H1 (cell line): ENCODE measurements around the gene ITGA5. TPM values are rescaled to one million over a fixed set of nuclear protein-coding genes. Genes with fewer than 3 reads are reported as not detected.
A peak's percentile ranks its signal among the peaks of the same experiment; 100 is the strongest.

Experiments used
- BACH1 ChIP-seq: IDR thresholded peaks from 2 replicates; pipeline ENCODE4 v1.6.1; 2012; ENCODE audit warnings: low read length, improper control_type of control experiment
- BCL11A ChIP-seq, 2 experiments: IDR thresholded peaks; one replicate each; pipeline ENCODE4 v1.6.1; 2011; ENCODE audit warnings: low read depth in 2 of 2, low read length in 2 of 2, mild to moderate bottlenecking in 2 of 2
- BRCA1 ChIP-seq: IDR thresholded peaks from 2 replicates; pipeline ENCODE4 v1.6.1; 2012; ENCODE audit warnings: low read depth, low read length, improper control_type of control experiment
- CEBPB ChIP-seq: IDR thresholded peaks from 2 replicates; pipeline ENCODE4 v1.6.1; 2012; ENCODE audit warnings: low read depth, low read length
- FOSL1 ChIP-seq: IDR thresholded peaks from 2 replicates; pipeline ENCODE4 v1.6.1; 2011; ENCODE audit warnings: mild to moderate bottlenecking, low read depth, low read length, moderate library complexity; ENCODE audit not compliant: insufficient read depth
- HDAC2 ChIP-seq, 2 experiments: fragments of 300-600 bp in 1 of 2; sonication (generic) in 1 of 2; IDR thresholded peaks; 2 replicates each; pipeline ENCODE4 v1.6.1; 2011 to 2012; ENCODE audit warnings: low read depth in 2 of 2, low read length in 2 of 2, mild to moderate bottlenecking in 2 of 2, moderate library complexity in 2 of 2, borderline replicate concordance in 1 of 2, inconsistent platforms in 1 of 2
- HDAC6 ChIP-seq: IDR thresholded peaks from one replicate; pipeline ENCODE4 v1.7.1; 2012; ENCODE audit warnings: low read depth, mild to moderate bottlenecking, inconsistent platforms, low read length, moderate library complexity
- JUND ChIP-seq: IDR thresholded peaks from 2 replicates; pipeline ENCODE4 v1.6.1; 2011; ENCODE audit warnings: mild to moderate bottlenecking, improper control_type of control experiment, low read length
- KDM4A ChIP-seq: IDR thresholded peaks from one replicate; pipeline ENCODE4 v1.7.1; 2012; ENCODE audit warnings: low read depth, mild to moderate bottlenecking, moderate library complexity, low read length, inconsistent platforms; ENCODE audit not compliant: severe bottlenecking
- MAX ChIP-seq: IDR thresholded peaks from 2 replicates; pipeline ENCODE4 v1.6.1; 2012; ENCODE audit warnings: inconsistent platforms
- NRF1 ChIP-seq: IDR thresholded peaks from 2 replicates; pipeline ENCODE4 v1.6.1; 2011; ENCODE audit warnings: mild to moderate bottlenecking, low read depth, low read length, improper control_type of control experiment
- PHF8 ChIP-seq: fragments of 200-600 bp; sonication (generic); conservative IDR thresholded peaks from 2 replicates; pipeline ENCODE4 v1.7.1; 2012; ENCODE audit warnings: low read depth, mild to moderate bottlenecking, inconsistent platforms, low read length, moderate library complexity
- POLR2A ChIP-seq, 2 experiments: IDR thresholded peaks; 1 replicate in 1 of 2; 2 replicates in 1 of 2; pipeline ENCODE4 v1.6.1; 2011; ENCODE audit warnings: low read depth in 2 of 2, low read length in 2 of 2, mild to moderate bottlenecking in 2 of 2; ENCODE audit errors: control extremely low read depth in 1 of 2
- RBBP5 ChIP-seq: IDR thresholded peaks from 2 replicates; pipeline ENCODE4 v1.7.1; 2012; ENCODE audit warnings: low read depth, mild to moderate bottlenecking, inconsistent platforms, low read length, moderate library complexity, borderline replicate concordance
- RXRA ChIP-seq: IDR thresholded peaks from 2 replicates; pipeline ENCODE4 v1.6.1; 2011; ENCODE audit warnings: low read depth, mild to moderate bottlenecking, low read length, moderate library complexity; ENCODE audit not compliant: insufficient read depth
- SIN3A ChIP-seq, 2 experiments: IDR thresholded peaks in 1 of 2; conservative IDR thresholded peaks in 1 of 2; 2 replicates each; pipeline ENCODE4 v1.6.1; 2011 to 2012; ENCODE audit warnings: low read length in 2 of 2, improper control_type of control experiment in 1 of 2, low read depth in 1 of 2, mild to moderate bottlenecking in 1 of 2
- SIRT6 ChIP-seq: IDR thresholded peaks from one replicate; pipeline ENCODE4 v1.7.1; 2012; ENCODE audit warnings: low read length, inconsistent platforms
- SP2 ChIP-seq: IDR thresholded peaks from 2 replicates; pipeline ENCODE4 v1.6.1; 2012; ENCODE audit warnings: mild to moderate bottlenecking, low read length, inconsistent platforms
- TAF1 ChIP-seq: IDR thresholded peaks from 2 replicates; pipeline ENCODE4 v1.6.1; 2011; ENCODE audit warnings: mild to moderate bottlenecking, low read depth, low read length
- TAF7 ChIP-seq: optimal IDR thresholded peaks from 2 replicates; pipeline ENCODE3; 2011; ENCODE audit warnings: low read depth, mild to moderate bottlenecking, inconsistent platforms, low read length, moderate library complexity, borderline replicate concordance
- TBP ChIP-seq: IDR thresholded peaks from 2 replicates; pipeline ENCODE4 v1.6.1; 2011; ENCODE audit warnings: low read depth, low read length, improper control_type of control experiment
- TCF12 ChIP-seq: IDR thresholded peaks from 2 replicates; pipeline ENCODE4 v1.6.1; 2011; ENCODE audit warnings: low read depth, mild to moderate bottlenecking, low read length
- TEAD4 ChIP-seq: IDR thresholded peaks from 2 replicates; pipeline ENCODE4 v1.6.1; 2012; ENCODE audit warnings: low read depth, low read length, inconsistent platforms, mixed read lengths
- YY1 ChIP-seq: IDR thresholded peaks from 2 replicates; pipeline ENCODE4 v1.6.1; 2011; ENCODE audit warnings: low read depth, mild to moderate bottlenecking, low read length
- polyA plus RNA-seq, 7 experiments: library from polyadenylated mRNA; depleted of rRNA in 3 of 7; stranded (reverse) in 5 of 7; unstranded in 2 of 7; fragments of >200 nt in 5 of 7; fragments of 200-250 nt in 2 of 7; gene quantifications; 1 replicate in 5 of 7; 2 replicates in 1 of 7; 4 replicates in 1 of 7; pipeline versions ENCODE4 v1.2.1 to v1.2.3, GENCODE V29; 2011 to 2013; ENCODE audit warnings: missing spikeins in 2 of 7, mixed read lengths in 2 of 7
- total RNA-seq: library from RNA; stranded (reverse); fragmentation: NEBNext Ultra II Directional; extraction: Animal tissue kit (Norgen Biotek cat#: 25700); gene quantifications from 2 replicates; pipeline ENCODE4 v1.2.1, GENCODE V29; 2021
- TF ChIP-seq, protein P1 (sequence below): IDR thresholded peaks from 2 replicates; pipeline ENCODE4 v1.6.1; 2012; ENCODE audit warnings: inconsistent platforms

ITGA5 gene
- total and polyA plus RNA-seq, 2 of the 8 experiments (the other 6 are each of a cell fraction or from before 2014, with no cell fraction given) = 11.6 to 19.4 TPM

DNA sequence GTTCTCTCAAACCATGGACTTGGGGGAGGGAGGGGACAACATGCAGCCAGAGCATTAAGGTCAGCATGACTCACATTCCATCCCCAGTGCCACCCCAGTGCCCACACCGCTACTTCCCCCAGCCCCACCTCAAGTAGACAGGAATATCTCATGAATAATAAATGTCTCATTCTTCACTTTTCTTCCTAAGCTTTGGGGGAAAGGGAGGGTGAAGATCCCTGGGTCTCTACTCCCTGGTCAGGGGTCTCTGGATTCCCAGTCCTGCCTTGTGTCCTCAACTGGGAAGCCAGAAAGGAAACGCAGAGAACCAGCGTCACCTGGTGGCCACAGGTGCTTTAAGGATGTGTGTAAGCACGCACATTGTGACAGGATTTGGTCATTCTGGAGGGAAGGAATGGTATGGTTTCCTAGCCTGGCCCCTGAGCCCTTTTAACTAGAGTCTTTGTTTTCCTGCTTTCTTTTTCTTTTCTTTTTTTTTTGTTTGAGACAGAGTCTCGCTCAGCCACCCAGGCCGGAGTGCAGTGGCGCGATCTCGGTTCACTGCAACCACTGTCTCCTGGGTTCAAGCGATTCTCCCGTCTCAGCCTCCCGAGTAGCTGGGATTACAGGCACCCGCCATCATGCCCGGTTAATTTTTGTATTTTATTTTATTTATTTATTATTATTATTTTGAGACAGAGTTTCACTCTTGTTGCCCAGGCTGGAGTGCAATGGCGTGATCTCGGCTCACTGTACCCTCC is 58.2 kb downstream of the ITGA5 start (continued):
- TF ChIP-seq MAX = peak; percentile 72
- 0 out of 2 replicates have a peak, but pooled peaks have one; percentile 15 for TF ChIP-seq TEAD4
- TF ChIP-seq POLR2A (IDR thresholded peaks at IDR 0.05; ENCODE audit: control extremely low read depth in 1 of 2, low read depth in 2 of 2, low read length in 2 of 2) = no peak
- no peak for TF ChIP-seq RBBP5
- TF ChIP-seq BRCA1 = no peak
- TF ChIP-seq BACH1 = no peak
- no peak for TF ChIP-seq KDM4A
- no peak for TF ChIP-seq HDAC6
- TF ChIP-seq BCL11A (IDR thresholded peaks at IDR 0.05; ENCODE audit: low read depth in 2 of 2, low read length in 2 of 2) = no peak
- TF ChIP-seq TBP = no peak
- TF ChIP-seq HDAC2 (IDR thresholded peaks at IDR 0.05; ENCODE audit: borderline replicate concordance in 1 of 2, low read depth in 2 of 2, low read length in 2 of 2) = no peak
- peak in 1 of 2 experiments; percentile 78; a peak in 2 of 4 replicates for TF ChIP-seq SIN3A (conservative IDR thresholded peaks at IDR 0.05 in 1 of 2, IDR thresholded peaks at IDR 0.05 in 1 of 2; ENCODE audit: low read depth in 1 of 2, low read length in 2 of 2)
- TF ChIP-seq, protein P1, sequence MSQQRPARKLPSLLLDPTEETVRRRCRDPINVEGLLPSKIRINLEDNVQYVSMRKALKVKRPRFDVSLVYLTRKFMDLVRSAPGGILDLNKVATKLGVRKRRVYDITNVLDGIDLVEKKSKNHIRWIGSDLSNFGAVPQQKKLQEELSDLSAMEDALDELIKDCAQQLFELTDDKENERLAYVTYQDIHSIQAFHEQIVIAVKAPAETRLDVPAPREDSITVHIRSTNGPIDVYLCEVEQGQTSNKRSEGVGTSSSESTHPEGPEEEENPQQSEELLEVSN = peak; percentile 36; the same call in 1 of the 2 replicates
- peak; percentile 53; the same call in 1 of the 2 replicates for TF ChIP-seq JUND
- TF ChIP-seq NRF1 = no peak
- no peak for TF ChIP-seq SP2
- TF ChIP-seq PHF8 = no peak
- no peak for TF ChIP-seq TAF7
- TF ChIP-seq TCF12 = no peak
- TF ChIP-seq YY1 = no peak
- no peak for TF ChIP-seq SIRT6
- TF ChIP-seq FOSL1 = no peak
- TF ChIP-seq TAF1 = no peak
- TF ChIP-seq RXRA = no peak
- no peak for TF ChIP-seq CEBPB
